ENCODE measurements around the gene SV2C. TPM values are rescaled to one million over a fixed set of nuclear protein-coding genes. Genes with fewer than 3 reads are reported as not detected.

Gene SV2C
- total and polyA plus RNA-seq, 2 donors (not counting 1 experiment from before 2014, with no cell fraction given): not detected

GRCh38 chr5:76162335-76162734 lies 79.2 kb downstream of the SV2C start:
- Histone ChIP-seq H4K20me1 (ENCODE audit: control insufficient read depth, insufficient read depth, low read length, poor library complexity, severe bottlenecking) (no peaks in the 10 kb centered on the region), H2AFZ (ENCODE audit: insufficient read depth, low read depth, low read length, poor library complexity, severe bottlenecking) (no peak overlapping the region), H3K4me3 (ENCODE audit: control extremely low read depth in 1 of 5, extremely low read depth in 1 of 5, insufficient read depth in 1 of 5, low read depth in 2 of 5, low read length in 4 of 5) (no peak overlapping the region), H3K27ac (ENCODE audit: low read length in 2 of 2) (no peak overlapping the region), H3K79me2 (ENCODE audit: control insufficient read depth, insufficient read depth, low read length) (no peaks in the 10 kb centered on the region), H3K27me3 (replicated peaks in 1 of 4; ENCODE audit: control extremely low read depth in 1 of 4, control insufficient read depth in 3 of 4, insufficient read depth in 4 of 4, low read length in 3 of 4) (peaks cover 0 to 6% (median 3%) of the 10 kb centered on the region in 4 experiments), H3K4me1 (ENCODE audit: control insufficient read depth in 2 of 2, insufficient read depth in 2 of 2, low read length in 2 of 2) (no peaks in the 10 kb centered on the region), H3K9ac (ENCODE audit: low read length) (no peak overlapping the region), H3K36me3 (replicated peaks in 1 of 2; ENCODE audit: control extremely low read depth in 1 of 2, control insufficient read depth in 1 of 2, extremely low read depth in 1 of 2, insufficient read depth in 2 of 2, low read length in 1 of 2) (no peaks in the 10 kb centered on the region), H3K9me3 (ENCODE audit: control extremely low read depth in 1 of 3, control insufficient read depth in 2 of 3, insufficient read depth in 1 of 3, low read length in 2 of 3) (peaks cover 0 to 2% (median 0%) of the 10 kb centered on the region in 3 donors), H3K4me2 (replicated peaks; ENCODE audit: low read depth, low read length, poor library complexity, severe bottlenecking) (no peak overlapping the region)
- ATAC-seq (ENCODE audit: low read depth) (no peak), DNase-seq (no peak)
- ChIA-PET POLR2A (no interaction called here), CTCF (interaction anchor here (2.4 kb wide), 1 partner anchor 13 kb away, joined by 8 read pairs; no protein-coding TSS in a partner anchor)
- Mint-ChIP-seq H3K27ac (no peak overlapping the region), H3K4me3 (no peak overlapping the region), H3K4me1 (no peaks in the 10 kb centered on the region), H3K9me3 (ENCODE audit: insufficient read depth) (peaks cover 3% of the 10 kb centered on the region), H3K27me3 (peaks cover 12% of the 10 kb centered on the region)
- TF ChIP-seq EZH2 (IDR thresholded peaks at IDR 0.05; ENCODE audit: borderline replicate concordance, insufficient read depth, low read depth, low read length, poor library complexity, severe bottlenecking) (no peak), CTCF (IDR thresholded peaks at IDR 0.05) (no peak)
- intact Hi-C loops (cut with micrococcal nuclease): no loop called here
- 70% methylated on average over 2 of the region's 4 CpGs for WGBS (ENCODE audit: insufficient coverage)

- no peak overlapping the region for H3K27ac Mint-ChIP-seq
- H3K4me3 Mint-ChIP-seq: no peak overlapping the region
- H3K27me3 Mint-ChIP-seq: peaks cover 15% of the 10 kb centered on the region
- CTCF ChIA-PET: interaction anchor here (2.4 kb wide), 1 partner anchor 12 kb away, joined by 8 read pairs; no protein-coding TSS in a partner anchor
- H3K4me1 Mint-ChIP-seq: no peaks in the 10 kb centered on the region
- intact Hi-C loops (cut with micrococcal nuclease): no loop called here
- no peak for TF ChIP-seq EZH2 (IDR thresholded peaks at IDR 0.05; ENCODE audit: borderline replicate concordance, insufficient read depth, low read depth, low read length, poor library complexity, severe bottlenecking)
- TF ChIP-seq CTCF (IDR thresholded peaks at IDR 0.05): no peak
- Histone ChIP-seq H3K27ac (ENCODE audit: low read length in 2 of 2) (no peak overlapping the region), H3K4me3 (ENCODE audit: control extremely low read depth in 1 of 5, extremely low read depth in 1 of 5, insufficient read depth in 1 of 5, low read depth in 2 of 5, low read length in 4 of 5) (no peak overlapping the region), H3K27me3 (replicated peaks in 1 of 4; ENCODE audit: control extremely low read depth in 1 of 4, control insufficient read depth in 3 of 4, insufficient read depth in 4 of 4, low read length in 3 of 4) (peaks cover 0 to 6% (median 3%) of the 10 kb centered on the region in 4 experiments), H4K20me1 (ENCODE audit: control insufficient read depth, insufficient read depth, low read length, poor library complexity, severe bottlenecking) (no peaks in the 10 kb centered on the region), H3K79me2 (ENCODE audit: control insufficient read depth, insufficient read depth, low read length) (no peaks in the 10 kb centered on the region), H3K9ac (ENCODE audit: low read length) (no peak overlapping the region), H3K4me1 (ENCODE audit: control insufficient read depth in 2 of 2, insufficient read depth in 2 of 2, low read length in 2 of 2) (no peaks in the 10 kb centered on the region), H3K36me3 (replicated peaks in 1 of 2; ENCODE audit: control extremely low read depth in 1 of 2, control insufficient read depth in 1 of 2, extremely low read depth in 1 of 2, insufficient read depth in 2 of 2, low read length in 1 of 2) (no peaks in the 10 kb centered on the region), H3K4me2 (replicated peaks; ENCODE audit: low read depth, low read length, poor library complexity, severe bottlenecking) (no peak overlapping the region), H2AFZ (ENCODE audit: insufficient read depth, low read depth, low read length, poor library complexity, severe bottlenecking) (no peak overlapping the region), H3K9me3 (ENCODE audit: control extremely low read depth in 1 of 3, control insufficient read depth in 2 of 3, insufficient read depth in 1 of 3, low read length in 2 of 3) (peaks cover 0 to 2% (median 0%) of the 10 kb centered on the region in 3 donors)
- H3K9me3 Mint-ChIP-seq (ENCODE audit: insufficient read depth): peaks cover 3% of the 10 kb centered on the region
- DNase-seq (no peak), ATAC-seq (ENCODE audit: low read depth) (no peak)
- WGBS (ENCODE audit: insufficient coverage): 100% methylated on average over 2 of the region's 4 CpGs
- POLR2A ChIA-PET: no interaction called here
Observed at GRCh38 chr5:76163111-76163628, 80.0 kb downstream of the SV2C start.
